ENCODE data around the gene TMEM131.

TMEM131 gene

DNA sequence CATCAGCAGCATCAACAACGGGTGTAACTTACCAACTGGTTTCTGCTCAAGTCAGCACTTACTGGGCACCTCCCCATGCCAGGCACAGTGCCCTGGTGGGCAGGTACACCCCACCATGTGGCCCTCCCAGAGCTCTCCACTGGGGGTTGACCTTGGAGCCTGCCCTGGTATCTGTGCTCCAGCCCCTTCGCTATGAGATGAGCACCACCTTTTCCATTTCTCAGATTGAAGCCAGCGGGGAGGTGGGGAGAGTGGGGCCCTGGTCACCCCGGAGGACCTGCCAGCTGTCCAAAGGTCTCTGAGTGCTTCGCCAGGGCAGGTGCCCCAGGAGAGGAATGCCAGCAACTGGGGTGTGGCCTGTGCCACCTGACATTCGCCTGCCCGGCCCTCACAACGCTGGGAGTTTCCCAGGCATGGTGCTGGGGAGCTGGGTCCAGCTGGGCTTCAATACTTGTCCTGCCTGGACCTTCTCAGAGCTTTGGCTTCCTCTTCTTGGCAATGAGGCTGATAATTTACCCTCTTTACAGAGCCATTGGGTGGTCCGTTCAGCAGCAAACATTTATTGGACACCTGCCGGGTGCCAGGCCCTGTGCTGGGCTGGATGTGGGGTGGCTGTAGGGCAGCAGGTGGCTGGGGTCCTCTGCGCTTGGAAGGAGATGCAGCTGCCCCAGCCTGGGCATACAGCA lies 288.2 kb downstream of the TMEM131 start:
- Mint-ChIP-seq H3K4me3 (no peak overlapping the region), H3K9me3 (no peaks in the 10 kb centered on the region), H3K27ac (no peak overlapping the region), H3K36me3 (no peaks in the 10 kb centered on the region), H3K4me1 (peaks cover 6% of the 10 kb centered on the region), H3K27me3 (peaks cover 26% of the 10 kb centered on the region)
- ATAC-seq, result no peak

DNA sequence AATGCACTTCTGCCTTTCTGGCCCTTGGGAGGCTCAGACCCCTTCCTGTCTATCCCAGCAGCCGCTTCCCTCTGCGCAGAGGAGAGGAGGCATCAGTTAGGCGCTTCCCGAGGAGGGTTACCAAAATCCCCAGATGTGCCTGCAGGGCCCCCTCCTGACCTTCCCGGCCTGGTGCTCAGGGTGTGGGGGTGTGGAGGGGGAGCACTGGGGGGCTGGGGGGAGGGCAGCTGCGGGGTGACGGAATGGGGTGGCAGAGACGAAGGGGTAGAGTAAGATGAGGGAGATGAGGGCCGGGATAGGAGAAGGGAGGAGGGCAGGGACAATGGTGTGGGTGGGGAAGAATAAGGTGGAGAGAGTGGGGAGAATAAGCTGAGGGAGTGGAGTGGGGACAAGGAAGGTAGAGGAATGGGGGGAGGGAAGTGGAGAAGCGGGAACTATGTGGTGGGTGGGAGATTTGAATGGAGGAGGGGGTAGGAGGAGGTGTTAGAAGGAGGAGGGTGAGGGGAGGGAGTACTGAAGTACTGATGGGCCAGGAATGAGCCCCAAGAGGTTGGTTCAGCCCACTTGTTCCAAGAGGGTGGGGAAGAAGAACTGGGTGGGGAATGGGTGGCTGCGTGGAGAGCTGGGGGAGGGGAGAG lies 288.9 kb downstream of the TMEM131 start:
- ATAC-seq, result peak; percentile 8
- H3K4me3 Mint-ChIP-seq, result no peak overlapping the region
- peaks cover 26% of the 10 kb centered on the region for H3K27me3 Mint-ChIP-seq

More for the DNA sequence above, 288.9 kb downstream of the TMEM131 start:
- H3K9me3 Mint-ChIP-seq, result no peaks in the 10 kb centered on the region
- H3K27ac Mint-ChIP-seq, result no peak overlapping the region
- H3K4me1 Mint-ChIP-seq, result peaks cover 6% of the 10 kb centered on the region
- no peaks in the 10 kb centered on the region for H3K36me3 Mint-ChIP-seq

Measured in stimulated activated memory B cell treated with anti-CD40 and anti-IgM and Interleukin-4, amounts not matched to agents 10 μg/mL and 1 μg/mL and 100 μg/mL, for 72 hours (primary cell).